GM12864 (cell line): ENCODE results near the gene NCEH1.
"Not testable (repeated sequence)": the region's sequence is repeated elsewhere in the genome, so short reads cannot be mapped to it uniquely, and the experiment has no call there.

Experiments
- DNase-seq: peaks from one replicate; pipeline ENCODE4 v3.0.0-alpha.2; 2011; ENCODE audit warnings: low read depth
- H3K4me3 ChIP-seq: 2 replicates; pipeline ENCODE4 v1.5.1; 2011; ENCODE audit warnings: mild to moderate bottlenecking, low read depth, low read length, control low read depth
- CTCF ChIP-seq: IDR thresholded peaks from 2 replicates; pipeline ENCODE4 v1.5.1; 2011; ENCODE audit warnings: low read depth, mild to moderate bottlenecking, moderate library complexity, low read length, control low read depth, inconsistent platforms; ENCODE audit errors: missing control alignments

Gene NCEH1

GRCh38 chr3:172601066-172601832, 109.6 kb downstream of the NCEH1 start:
- TF ChIP-seq CTCF = no peak
- DNase-seq = no peak
- no peak overlapping the region for H3K4me3 ChIP-seq

- no peak for TF ChIP-seq CTCF
- H3K4me3 ChIP-seq = no peak overlapping the region
- no peak for DNase-seq
These were observed 110.2 kb downstream of the NCEH1 start for GRCh38 chr3:172600644-172601065.

- no peak for DNase-seq
- no peak overlapping the region for H3K4me3 ChIP-seq
- no peak for TF ChIP-seq CTCF
These were observed 112.0 kb downstream of the NCEH1 start for GRCh38 chr3:172598904-172599303.

GRCh38 chr3:172596394-172596706, 114.5 kb downstream of the NCEH1 start:
- TF ChIP-seq CTCF = no peak

GRCh38 chr3:172595664-172596393, 115.0 kb downstream of the NCEH1 start:
- TF ChIP-seq CTCF = peak; percentile 80
- DNase-seq = peak; percentile 49
- peak overlapping the region; percentile 40 for H3K4me3 ChIP-seq

More at GRCh38 chr3:172596394-172596706, 114.5 kb downstream of the NCEH1 start:
- DNase-seq = no peak
- H3K4me3 ChIP-seq = no peak overlapping the region

- H3K4me3 ChIP-seq, DNase-seq: not testable (repeated sequence)
These were observed 115.8 kb downstream of the NCEH1 start for GRCh38 chr3:172594900-172595663.
